GM12891 (cell line): ENCODE data around the gene TBC1D8.

ENCODE experiments used
- POLR2AphosphoS5 ChIP-seq: IDR thresholded peaks from 2 replicates; pipeline ENCODE4 v1.6.1; 2011; ENCODE audit warnings: low read depth, low read length, control low read depth
- POU2F2 ChIP-seq: IDR thresholded peaks from 2 replicates; pipeline ENCODE4 v1.6.1; 2011; ENCODE audit warnings: low read depth, mild to moderate bottlenecking, control low read depth, low read length, moderate library complexity
- TAF1 ChIP-seq: IDR thresholded peaks from 2 replicates; pipeline ENCODE4 v1.6.1; 2011; ENCODE audit warnings: low read depth, low read length, control low read depth

GRCh38 chr2:101047075-101047766 lies 104.0 kb downstream of the TBC1D8 start:
- TF ChIP-seq POLR2AphosphoS5 (no peak), TAF1 (no peak), POU2F2 (no peak)
